Kidney capillary endothelial cell (primary cell): Measurements from ENCODE around the gene ABHD2.
A peak's percentile ranks its signal among the peaks of the same experiment; 100 is the strongest.
"Not testable (repeated sequence)": the region's sequence is repeated elsewhere in the genome, so short reads cannot be mapped to it uniquely, and the experiment has no call there.

Experiments
- DNase-seq: peaks from one replicate; pipeline ENCODE4 v3.0.0-alpha.2; 2018; ENCODE audit warnings: low spot score

The ABHD2 gene

GRCh38 chr15:89075101-89075640 lies 13.1 kb upstream of the ABHD2 start:
- no peak for DNase-seq

- DNase-seq, result no peak
Measured at GRCh38 chr15:89075846-89076245, 12.4 kb upstream of the ABHD2 start.

- DNase-seq, result no peak
Measured at GRCh38 chr15:89077750-89078149, 10.5 kb upstream of the ABHD2 start.

GRCh38 chr15:89078851-89079810 lies 9.1 kb upstream of the ABHD2 start:
- no peak for DNase-seq

GRCh38 chr15:89081878-89082277 lies 6.4 kb upstream of the ABHD2 start:
- DNase-seq, result no peak

GRCh38 chr15:89083246-89083645 lies 5.0 kb upstream of the ABHD2 start:
- DNase-seq, result no peak

GRCh38 chr15:89085289-89085926 lies 2.8 kb upstream of the ABHD2 start:
- no peak for DNase-seq

GRCh38 chr15:89085933-89086332 lies 2.3 kb upstream of the ABHD2 start:
- not testable (repeated sequence) for DNase-seq

GRCh38 chr15:89086390-89086789 lies 1.9 kb upstream of the ABHD2 start:
- DNase-seq, result not testable (repeated sequence)

GRCh38 chr15:89087161-89087829 lies 961 bp upstream of the ABHD2 start:
- no peak for DNase-seq

- DNase-seq, result no peak
Measured at GRCh38 chr15:89088605-89089315, 504 bp downstream of the ABHD2 start.

- DNase-seq, result no peak
Measured at GRCh38 chr15:89089316-89090230, 1.3 kb downstream of the ABHD2 start.

- DNase-seq, result peak; percentile 63
Measured at GRCh38 chr15:89090791-89091626, 2.8 kb downstream of the ABHD2 start.

GRCh38 chr15:89091627-89092220 lies 3.5 kb downstream of the ABHD2 start:
- no peak for DNase-seq

- DNase-seq, result no peak
Measured at GRCh38 chr15:89093509-89093908, 5.3 kb downstream of the ABHD2 start.

GRCh38 chr15:89095073-89095472 lies 6.8 kb downstream of the ABHD2 start:
- no peak for DNase-seq

- no peak for DNase-seq
Measured at GRCh38 chr15:89095556-89095955, 7.3 kb downstream of the ABHD2 start.

GRCh38 chr15:89096664-89097063 lies 8.4 kb downstream of the ABHD2 start:
- no peak for DNase-seq

GRCh38 chr15:89097313-89097712 lies 9.1 kb downstream of the ABHD2 start:
- no peak for DNase-seq
